Type B pancreatic cell (in vitro differentiated cells): ENCODE measurements around the gene LTO1. TPM values are rescaled to one million over a fixed set of nuclear protein-coding genes. Genes with fewer than 3 reads are reported as not detected.
A peak's percentile ranks its signal among the peaks of the same experiment; 100 is the strongest.

Source experiments
- DNase-seq: peaks from one replicate; pipeline ENCODE4 v3.0.0; 2021; ENCODE audit warnings: mixed read lengths; ENCODE audit not compliant: unreplicated experiment; ENCODE audit errors: extremely low spot score
- H3K27ac Mint-ChIP-seq: 2 replicates; pipeline ENCODE4 v1.8.0; 2021; ENCODE audit warnings: mild to moderate bottlenecking, mixed read lengths
- H3K27me3 Mint-ChIP-seq: 2 replicates; pipeline ENCODE4 v1.8.0; 2021; ENCODE audit warnings: mixed read lengths
- H3K36me3 Mint-ChIP-seq: 2 replicates; pipeline ENCODE4 v1.8.0; 2021; ENCODE audit warnings: mixed read lengths
- H3K4me1 Mint-ChIP-seq: one replicate; pipeline ENCODE4 v1.8.0; 2021; ENCODE audit warnings: mixed read lengths; ENCODE audit not compliant: unreplicated experiment
- H3K4me3 Mint-ChIP-seq: 2 replicates; pipeline ENCODE4 v1.8.0; 2021; ENCODE audit warnings: mild to moderate bottlenecking, mixed read lengths
- H3K9me3 Mint-ChIP-seq: 2 replicates; pipeline ENCODE4 v1.8.0; 2021; ENCODE audit warnings: mixed read lengths
- total RNA-seq: library from RNA; stranded (reverse); gene quantifications from 2 replicates; pipeline ENCODE4 v1.2.1, GENCODE V29; 2021; ENCODE audit warnings: low replicate concordance
- TF ChIP-seq, protein P1 (sequence below): fragments of 200-600 bp; sonication (generic); conservative IDR thresholded peaks from 2 replicates; pipeline ENCODE4 v1.5.0; 2021; ENCODE audit warnings: antibody characterized with exemption, mild to moderate bottlenecking

Gene LTO1
- total RNA-seq, 1 donor from 2014 or later, result 24.6 TPM

DNA sequence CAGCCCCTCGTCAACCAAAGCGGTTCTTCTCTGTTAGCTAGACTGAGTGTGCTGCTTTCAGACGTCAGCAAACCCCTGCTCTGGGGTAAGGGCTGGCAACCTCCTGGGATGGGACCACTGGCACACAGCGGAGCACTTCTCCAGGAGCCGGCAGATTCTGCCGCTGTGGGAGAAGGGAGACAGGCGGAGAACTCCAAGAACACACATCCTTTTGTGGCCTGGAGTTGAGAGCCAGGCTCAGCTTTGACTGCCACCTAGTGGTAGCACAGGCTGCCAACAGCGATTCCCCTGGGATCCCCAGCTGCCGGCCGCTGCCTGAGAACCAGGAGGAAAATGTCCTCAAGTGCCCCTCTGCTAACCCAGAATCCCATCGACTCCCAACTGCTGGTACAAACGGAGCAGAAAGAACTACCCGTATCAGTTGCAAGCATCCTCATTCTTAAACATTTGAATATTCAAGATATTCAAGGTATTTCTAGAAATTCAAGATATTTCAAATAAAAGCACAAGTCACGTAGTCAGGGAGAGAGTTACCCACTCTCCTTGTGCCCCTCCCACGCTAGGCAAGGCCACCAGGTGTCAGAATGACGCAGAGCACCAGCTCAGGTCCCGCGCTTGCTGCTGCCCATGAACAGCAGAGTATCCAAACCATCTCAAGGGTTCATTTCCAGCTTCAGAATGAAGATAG is 4.9 kb downstream of the LTO1 start:
- Mint-ChIP-seq H3K4me1 (peaks cover 20% of the 10 kb centered on the region), H3K36me3 (peaks cover 12% of the 10 kb centered on the region)

DNA sequence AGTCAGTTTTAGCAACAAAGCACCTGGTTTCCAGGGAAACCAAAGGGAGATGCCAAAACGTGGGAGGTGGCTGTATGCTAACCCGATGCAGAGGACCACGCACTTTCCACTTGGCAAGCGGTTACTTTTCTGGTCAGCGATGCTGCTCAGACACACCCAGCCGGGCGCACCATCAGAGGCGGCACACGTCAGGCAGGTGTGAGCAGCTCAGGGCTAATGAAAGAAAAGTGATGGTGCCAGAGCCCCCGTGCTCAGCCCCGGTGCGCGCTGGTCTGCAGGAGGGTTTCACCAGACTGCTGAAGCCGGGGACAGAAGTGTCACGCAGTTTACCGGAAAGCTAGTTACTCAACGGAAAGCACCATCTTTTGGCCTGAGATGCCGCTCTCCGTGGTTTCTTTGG is 5.7 kb downstream of the LTO1 start:
- H3K27ac Mint-ChIP-seq, result no peak overlapping the region
- peaks cover 18% of the 10 kb centered on the region for H3K4me1 Mint-ChIP-seq
- TF ChIP-seq, protein P1, sequence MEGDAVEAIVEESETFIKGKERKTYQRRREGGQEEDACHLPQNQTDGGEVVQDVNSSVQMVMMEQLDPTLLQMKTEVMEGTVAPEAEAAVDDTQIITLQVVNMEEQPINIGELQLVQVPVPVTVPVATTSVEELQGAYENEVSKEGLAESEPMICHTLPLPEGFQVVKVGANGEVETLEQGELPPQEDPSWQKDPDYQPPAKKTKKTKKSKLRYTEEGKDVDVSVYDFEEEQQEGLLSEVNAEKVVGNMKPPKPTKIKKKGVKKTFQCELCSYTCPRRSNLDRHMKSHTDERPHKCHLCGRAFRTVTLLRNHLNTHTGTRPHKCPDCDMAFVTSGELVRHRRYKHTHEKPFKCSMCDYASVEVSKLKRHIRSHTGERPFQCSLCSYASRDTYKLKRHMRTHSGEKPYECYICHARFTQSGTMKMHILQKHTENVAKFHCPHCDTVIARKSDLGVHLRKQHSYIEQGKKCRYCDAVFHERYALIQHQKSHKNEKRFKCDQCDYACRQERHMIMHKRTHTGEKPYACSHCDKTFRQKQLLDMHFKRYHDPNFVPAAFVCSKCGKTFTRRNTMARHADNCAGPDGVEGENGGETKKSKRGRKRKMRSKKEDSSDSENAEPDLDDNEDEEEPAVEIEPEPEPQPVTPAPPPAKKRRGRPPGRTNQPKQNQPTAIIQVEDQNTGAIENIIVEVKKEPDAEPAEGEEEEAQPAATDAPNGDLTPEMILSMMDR, result no peak
- peaks cover 12% of the 10 kb centered on the region for H3K36me3 Mint-ChIP-seq
- no peak for DNase-seq
- H3K4me3 Mint-ChIP-seq, result no peak overlapping the region
- H3K27me3 Mint-ChIP-seq, result no peaks in the 10 kb centered on the region
- H3K9me3 Mint-ChIP-seq, result no peaks in the 10 kb centered on the region

More for the DNA sequence above, 4.9 kb downstream of the LTO1 start:
- Mint-ChIP-seq H3K4me3 (peak overlapping the region; percentile 73), H3K9me3 (no peaks in the 10 kb centered on the region), H3K27ac (peak overlapping the region; percentile 73), H3K27me3 (no peaks in the 10 kb centered on the region)
- DNase-seq, result peak; percentile 87
- TF ChIP-seq, protein P1, result peak; percentile 98

DNA sequence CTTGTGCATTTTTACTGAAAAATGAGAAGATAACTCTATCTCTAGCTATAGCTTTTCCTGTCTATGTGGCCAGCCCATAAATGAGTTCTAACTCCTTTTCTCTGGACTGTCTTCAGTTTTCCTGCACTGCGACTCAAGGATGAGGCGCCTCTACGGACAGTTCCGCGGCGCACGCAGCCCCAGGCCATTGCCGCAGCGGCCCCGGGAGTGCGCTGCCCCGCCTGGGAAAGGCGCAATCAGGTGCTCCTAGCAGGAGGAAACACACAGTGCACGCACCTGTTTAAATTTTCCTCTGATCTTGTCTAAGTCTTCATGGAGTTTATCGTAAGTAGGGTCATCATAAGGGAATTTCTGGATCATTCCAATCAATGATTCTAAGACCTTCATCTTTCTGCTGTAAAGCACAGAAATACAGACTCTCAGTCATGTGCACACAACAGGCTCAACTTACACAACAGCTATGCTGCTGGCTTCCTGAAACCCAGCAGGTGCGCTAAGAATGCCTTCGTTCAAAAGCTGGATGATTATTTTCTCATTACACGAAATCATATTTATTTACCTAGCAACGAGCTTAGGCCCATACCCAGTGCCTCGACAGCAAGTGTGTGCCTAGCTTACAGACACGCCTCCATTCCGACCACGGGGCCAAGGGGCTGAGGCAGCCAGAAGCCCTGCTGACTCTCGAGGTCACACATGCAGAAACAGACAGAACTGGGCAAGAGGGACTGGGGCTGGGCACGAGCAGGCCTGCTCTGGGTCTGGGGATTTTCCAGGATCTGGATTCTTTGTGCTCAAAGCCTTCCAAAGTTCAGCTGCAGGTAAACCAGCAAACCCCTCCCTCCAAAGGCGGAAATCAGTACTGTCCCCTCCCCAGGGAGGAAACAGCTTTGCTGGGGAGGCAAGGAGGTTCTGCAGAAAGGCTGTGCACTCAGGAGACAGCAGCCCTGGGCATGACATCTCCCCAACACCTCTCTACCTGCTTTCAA is 7.2 kb downstream of the LTO1 start:
- Mint-ChIP-seq H3K27ac (peak overlapping the region; percentile 16), H3K9me3 (no peaks in the 10 kb centered on the region), H3K27me3 (no peaks in the 10 kb centered on the region), H3K4me1 (peaks cover 14% of the 10 kb centered on the region), H3K4me3 (no peak overlapping the region), H3K36me3 (peaks cover 11% of the 10 kb centered on the region)
- no peak for DNase-seq
- TF ChIP-seq, protein P1, result no peak

DNA sequence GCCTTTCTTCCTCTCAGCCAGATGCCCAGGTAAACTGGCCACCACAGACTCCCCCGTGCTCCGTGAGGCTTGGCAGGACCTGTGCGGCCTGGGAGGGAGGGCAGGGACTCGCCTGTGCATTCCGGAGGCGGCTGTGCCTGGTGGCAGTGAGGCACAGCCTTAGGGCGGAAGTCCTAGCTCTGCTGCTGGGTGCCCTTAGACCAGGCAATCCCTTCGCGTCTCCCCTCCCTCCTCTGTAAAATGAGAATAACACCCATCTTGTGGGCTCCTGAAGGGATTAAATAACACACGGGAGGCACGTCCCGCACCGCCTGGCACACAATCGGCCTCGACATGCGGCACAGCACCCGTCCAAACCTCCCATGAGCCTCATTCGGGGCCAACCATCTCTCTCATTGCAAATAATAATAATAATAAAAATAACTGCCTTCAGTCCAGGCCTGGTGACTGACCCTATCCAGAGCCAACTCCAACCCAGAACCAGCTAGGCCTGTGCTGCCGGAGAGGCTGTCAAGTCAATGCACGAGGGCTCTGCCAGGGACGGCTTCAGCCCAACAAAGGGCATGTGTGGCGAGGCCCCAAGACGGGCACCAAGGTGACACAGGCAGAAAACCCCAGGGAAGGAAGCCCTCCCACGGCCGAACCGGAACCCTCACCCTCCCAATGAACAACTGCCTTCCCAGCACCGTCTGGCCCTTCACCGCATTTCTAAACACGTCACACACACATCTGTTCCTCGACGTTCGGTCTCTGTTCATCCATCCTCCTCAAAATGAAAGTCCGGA is 8.2 kb downstream of the LTO1 start:
- TF ChIP-seq, protein P1, result no peak
- H3K27me3 Mint-ChIP-seq, result no peaks in the 10 kb centered on the region
- H3K4me3 Mint-ChIP-seq, result no peak overlapping the region
- no peaks in the 10 kb centered on the region for H3K9me3 Mint-ChIP-seq
- H3K27ac Mint-ChIP-seq, result no peak overlapping the region
- peaks cover 14% of the 10 kb centered on the region for H3K4me1 Mint-ChIP-seq
- no peak for DNase-seq
- H3K36me3 Mint-ChIP-seq, result peaks cover 11% of the 10 kb centered on the region

DNA sequence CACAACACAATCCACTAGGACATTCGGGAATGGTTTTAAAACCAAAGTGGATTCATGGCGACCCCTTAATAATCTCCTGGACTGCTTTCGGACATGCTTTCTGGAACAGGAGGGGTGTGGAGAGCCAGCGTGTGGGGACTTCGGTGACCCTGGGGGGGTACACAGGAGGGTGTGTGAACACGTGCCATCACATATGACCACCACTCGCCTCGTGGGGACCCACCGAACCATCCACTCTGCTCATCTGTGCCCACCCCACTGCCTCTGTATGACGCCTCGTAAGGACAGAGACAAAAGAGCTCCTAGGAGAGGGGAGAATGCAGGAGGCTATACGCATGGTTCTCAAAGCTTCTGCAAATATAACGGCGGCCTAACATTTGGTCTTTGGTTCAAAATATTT is 8.9 kb downstream of the LTO1 start:
- no peak for DNase-seq
- Mint-ChIP-seq H3K36me3 (peaks cover 11% of the 10 kb centered on the region), H3K4me3 (no peak overlapping the region), H3K27me3 (no peaks in the 10 kb centered on the region), H3K9me3 (no peaks in the 10 kb centered on the region), H3K4me1 (peaks cover 14% of the 10 kb centered on the region), H3K27ac (no peak overlapping the region)
- TF ChIP-seq, protein P1, result no peak
